Fibroblast of the aortic adventitia (primary cell): ENCODE data around the gene HSFX4. TPM values are rescaled to one million over a fixed set of nuclear protein-coding genes. Genes with fewer than 3 reads are reported as not detected.

ENCODE experiments used
- DNase-seq: peaks from one replicate; pipeline ENCODE4 v3.0.0-alpha.2; 2010; ENCODE audit warnings: low read depth
- H3K4me3 ChIP-seq: 2 replicates; pipeline ENCODE4 v1.5.1; 2011; ENCODE audit warnings: low read depth, mild to moderate bottlenecking, control low read depth, low read length, moderate library complexity
- total RNA-seq: library from RNA; depleted of rRNA; stranded (reverse); fragments of >200 nt; gene quantifications from 2 replicates; pipeline ENCODE4 v1.2.3, GENCODE V29; 2012; ENCODE audit warnings: low replicate concordance
- TF ChIP-seq, protein P1 (sequence below): IDR thresholded peaks from 2 replicates; pipeline ENCODE4 v1.5.1; 2011; ENCODE audit warnings: mild to moderate bottlenecking, low read length, control low read depth, inconsistent platforms; ENCODE audit not compliant: insufficient read depth

The HSFX4 gene
- total RNA-seq, 1 donor, result not detected

DNA sequence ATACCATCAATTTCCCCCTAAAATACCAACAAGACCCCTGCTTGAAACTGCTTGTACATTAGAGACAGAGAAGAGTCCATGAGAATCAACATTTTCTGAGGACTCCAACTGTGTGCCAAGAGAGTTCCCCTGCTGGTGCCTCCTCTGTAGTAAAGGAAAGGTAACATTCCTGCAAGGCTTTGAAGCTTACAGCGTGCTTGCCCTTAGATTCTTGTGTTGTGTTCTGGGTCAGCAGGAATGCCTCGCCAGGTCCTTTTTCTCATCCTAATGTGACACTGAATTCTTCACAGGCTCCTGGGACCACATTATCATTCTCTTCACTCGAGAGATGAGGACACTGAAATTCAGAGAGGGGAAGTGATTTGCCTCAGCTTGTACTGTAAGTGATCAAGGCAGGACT lies 18.6 kb downstream of the HSFX4 start:
- DNase-seq, result no peak
- H3K4me3 ChIP-seq, result no peak overlapping the region
- TF ChIP-seq, protein P1, sequence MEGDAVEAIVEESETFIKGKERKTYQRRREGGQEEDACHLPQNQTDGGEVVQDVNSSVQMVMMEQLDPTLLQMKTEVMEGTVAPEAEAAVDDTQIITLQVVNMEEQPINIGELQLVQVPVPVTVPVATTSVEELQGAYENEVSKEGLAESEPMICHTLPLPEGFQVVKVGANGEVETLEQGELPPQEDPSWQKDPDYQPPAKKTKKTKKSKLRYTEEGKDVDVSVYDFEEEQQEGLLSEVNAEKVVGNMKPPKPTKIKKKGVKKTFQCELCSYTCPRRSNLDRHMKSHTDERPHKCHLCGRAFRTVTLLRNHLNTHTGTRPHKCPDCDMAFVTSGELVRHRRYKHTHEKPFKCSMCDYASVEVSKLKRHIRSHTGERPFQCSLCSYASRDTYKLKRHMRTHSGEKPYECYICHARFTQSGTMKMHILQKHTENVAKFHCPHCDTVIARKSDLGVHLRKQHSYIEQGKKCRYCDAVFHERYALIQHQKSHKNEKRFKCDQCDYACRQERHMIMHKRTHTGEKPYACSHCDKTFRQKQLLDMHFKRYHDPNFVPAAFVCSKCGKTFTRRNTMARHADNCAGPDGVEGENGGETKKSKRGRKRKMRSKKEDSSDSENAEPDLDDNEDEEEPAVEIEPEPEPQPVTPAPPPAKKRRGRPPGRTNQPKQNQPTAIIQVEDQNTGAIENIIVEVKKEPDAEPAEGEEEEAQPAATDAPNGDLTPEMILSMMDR, result no peak

DNA sequence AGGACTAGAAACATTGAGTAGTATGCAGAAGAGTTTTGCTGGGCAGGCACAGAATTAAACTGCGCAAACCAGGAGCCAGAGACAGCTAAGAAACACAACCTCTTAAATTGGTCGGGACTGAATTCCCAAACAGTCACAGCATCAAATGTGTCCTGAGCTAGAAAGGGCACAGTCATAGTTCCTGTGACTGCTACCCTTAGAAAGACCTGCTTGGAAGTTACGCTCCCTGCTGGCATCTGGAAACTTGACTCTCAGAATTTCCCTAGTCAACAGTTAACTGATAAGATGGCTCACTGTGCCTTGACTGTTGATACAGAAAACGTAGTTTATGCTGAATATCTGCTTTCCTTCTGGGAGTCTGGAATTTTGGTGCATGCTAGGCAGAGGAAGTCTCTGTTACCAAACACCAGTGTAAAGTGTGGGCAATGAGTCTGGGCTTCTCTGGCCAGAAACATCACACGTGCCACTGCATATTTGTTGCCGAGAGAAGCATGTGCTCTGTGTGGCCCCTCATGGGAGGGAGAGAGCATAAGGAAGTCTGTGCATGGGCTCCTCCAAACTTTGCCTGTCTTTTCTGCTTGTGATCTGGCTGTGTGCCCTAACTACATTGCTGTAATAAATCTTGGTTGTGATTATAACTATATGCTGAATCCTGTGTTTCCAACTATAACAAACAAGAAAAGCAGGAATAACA lies 20.5 kb downstream of the HSFX4 start:
- no peak overlapping the region for H3K4me3 ChIP-seq
- TF ChIP-seq, protein P1, result no peak
- DNase-seq, result no peak

DNA sequence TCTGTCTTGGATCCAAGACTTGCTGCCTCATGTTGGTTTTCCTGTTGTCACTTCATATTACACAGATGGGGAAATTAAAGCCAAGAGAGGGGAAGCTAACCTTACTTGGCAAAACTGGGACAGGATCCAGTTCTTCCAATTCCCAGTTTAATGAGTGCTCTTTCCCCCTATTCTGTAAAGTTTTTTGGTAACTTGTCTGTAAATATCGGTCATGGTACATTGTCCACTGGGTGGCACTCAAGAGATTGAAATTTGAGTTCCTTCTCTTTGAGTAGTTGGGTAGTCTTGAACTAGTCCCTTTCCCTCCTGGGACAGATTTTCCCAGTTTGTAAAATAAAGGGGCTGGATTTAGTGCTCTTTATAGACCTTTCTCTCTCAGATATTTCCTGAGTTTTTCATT lies 21.3 kb downstream of the HSFX4 start:
- DNase-seq, result peak; percentile 73
- TF ChIP-seq, protein P1, result peak; percentile 49

DNA sequence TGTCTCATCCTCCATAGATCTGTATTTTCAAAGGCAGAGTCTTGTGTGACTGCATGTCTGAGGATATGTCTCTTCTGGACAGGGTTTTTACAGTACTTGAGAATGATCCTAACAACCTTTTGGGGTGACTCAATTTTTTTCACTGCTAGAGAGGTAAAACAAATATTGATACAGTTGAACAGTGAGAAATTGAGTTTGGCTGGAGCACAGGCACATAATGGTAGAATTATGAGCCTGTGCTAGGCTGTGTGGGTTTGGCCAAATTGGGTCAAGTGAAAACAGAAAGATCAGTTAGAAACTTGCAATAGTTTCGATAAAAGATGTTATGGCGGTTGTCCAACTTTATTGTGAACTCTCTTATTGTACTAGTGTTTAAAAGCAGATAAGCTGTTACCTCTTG lies 32.2 kb downstream of the HSFX4 start:
- H3K4me3 ChIP-seq, result no peak overlapping the region
- TF ChIP-seq, protein P1, result no peak

More for the DNA sequence above, 21.3 kb downstream of the HSFX4 start:
- H3K4me3 ChIP-seq, result no peak overlapping the region

DNA sequence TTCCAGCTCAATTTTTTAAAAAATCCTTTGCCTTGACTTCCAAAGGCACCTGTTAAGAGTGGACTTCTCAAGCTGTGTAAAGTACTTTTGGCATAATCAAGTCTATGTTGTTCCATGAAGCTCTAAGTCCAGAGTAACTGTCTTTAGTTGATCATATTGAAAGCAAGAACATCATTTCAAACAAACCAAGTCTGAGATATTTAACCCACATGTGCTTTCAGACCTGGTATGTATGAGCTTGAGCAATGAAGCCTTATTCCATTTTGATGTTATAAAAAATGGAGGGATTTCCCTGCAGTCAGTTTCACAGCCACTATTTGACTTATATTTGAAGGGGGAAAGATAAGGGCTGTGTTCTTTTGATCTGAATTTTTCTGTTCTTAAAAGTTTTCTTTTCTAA lies 32.6 kb downstream of the HSFX4 start:
- TF ChIP-seq, protein P1, result no peak
- no peak overlapping the region for H3K4me3 ChIP-seq
- DNase-seq, result no peak

More for the DNA sequence above, 32.2 kb downstream of the HSFX4 start:
- DNase-seq, result no peak

DNA sequence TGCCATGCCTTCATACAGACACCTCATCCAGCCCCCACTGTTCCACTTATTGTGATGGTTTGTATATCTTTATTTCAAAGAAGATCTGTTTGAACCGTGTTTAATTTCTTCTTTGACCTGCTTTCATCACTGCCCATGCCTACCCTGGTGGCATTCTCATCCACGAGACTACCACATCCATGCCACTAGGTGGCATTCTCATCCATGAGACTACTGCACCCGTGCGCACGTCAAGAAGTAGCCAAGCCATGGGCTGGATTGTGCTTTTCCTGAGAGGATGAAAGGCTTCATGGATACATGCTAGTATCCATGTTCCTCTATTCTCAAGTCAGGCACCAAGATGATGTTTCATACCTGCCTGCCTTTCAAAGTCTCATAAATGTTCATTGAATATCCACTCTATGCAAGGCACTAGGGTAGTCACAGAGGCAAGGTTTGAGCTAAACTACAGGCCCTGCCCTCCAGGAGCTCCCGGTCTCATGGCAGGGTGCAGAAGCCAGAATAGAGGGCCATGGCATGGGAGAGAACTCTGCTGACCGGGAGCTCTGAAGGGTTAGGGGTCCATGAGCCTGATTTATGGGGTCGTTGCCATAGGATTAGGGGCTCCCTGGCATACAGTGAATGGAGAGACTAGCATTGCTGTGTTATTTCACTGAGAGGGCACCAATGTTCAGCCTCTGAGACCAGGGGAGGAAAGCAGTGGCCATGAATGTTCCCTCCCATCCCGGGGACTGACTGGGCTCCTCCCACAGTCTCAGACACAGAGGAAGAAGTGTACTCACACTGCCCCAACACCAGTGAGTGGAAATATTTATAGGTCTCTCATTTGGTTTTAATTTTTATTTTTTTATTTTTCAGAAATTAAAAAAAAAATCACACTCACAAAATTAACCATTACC lies 33.7 kb downstream of the HSFX4 start:
- TF ChIP-seq, protein P1, result peak; percentile 70
- DNase-seq, result peak; percentile 67
- H3K4me3 ChIP-seq, result no peak overlapping the region
